Measurements from ENCODE around the gene NEURL4.
A peak's percentile ranks its signal among the peaks of the same experiment; 100 is the strongest.
"Not testable (repeated sequence)": the region's sequence is repeated elsewhere in the genome, so short reads cannot be mapped to it uniquely, and the experiment has no call there.

The NEURL4 gene

DNA sequence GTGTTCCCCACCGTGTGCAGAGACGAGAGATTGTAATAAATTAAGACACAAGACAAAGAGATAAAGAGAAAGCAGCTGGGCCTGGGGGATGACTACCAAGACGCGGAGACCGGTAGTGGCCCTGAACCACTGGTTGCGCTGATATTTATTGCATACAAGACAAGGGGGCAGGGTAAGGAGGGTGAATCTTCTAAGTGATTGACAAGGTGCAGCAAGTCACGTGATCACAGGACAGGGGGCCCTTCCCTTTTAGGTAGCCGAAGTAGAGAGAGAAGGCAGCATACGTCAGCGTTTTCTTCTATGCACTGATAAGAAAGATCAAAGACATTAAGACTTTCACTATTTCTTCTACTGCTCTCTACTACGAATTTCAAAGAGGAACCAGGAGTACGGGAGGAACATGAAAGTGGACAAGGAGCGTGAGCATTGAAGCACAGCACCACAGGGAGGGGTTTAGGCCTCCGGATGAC, 3.5 kb upstream of the NEURL4 start:
- H3K9me3 ChIP-seq (ENCODE audit: control insufficient read depth, insufficient read depth, low read length); H3K4me3 ChIP-seq (ENCODE audit: low read length); H3K27ac ChIP-seq (ENCODE audit: low read length): not testable (repeated sequence)

DNA sequence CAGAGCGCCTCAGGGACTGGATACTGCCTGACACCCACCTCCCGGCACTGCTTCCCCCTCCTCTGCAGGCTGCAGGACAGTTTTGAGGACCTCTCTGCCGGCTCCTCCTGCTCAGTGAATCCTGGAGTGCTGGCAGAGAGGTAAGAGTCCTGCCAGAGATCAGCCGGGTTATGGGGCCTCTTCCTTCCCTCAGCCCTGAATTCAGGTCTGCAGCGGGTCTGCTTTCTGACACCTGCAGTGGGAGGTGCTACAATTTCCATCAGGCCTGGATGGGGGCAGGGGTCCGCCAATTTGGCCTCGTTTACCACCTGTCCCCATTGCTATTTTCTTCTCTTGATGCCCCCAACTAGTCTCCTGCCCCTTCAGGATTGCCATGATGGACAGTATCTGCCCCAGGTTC, 3.0 kb upstream of the NEURL4 start:
- H3K36me3 ChIP-seq (ENCODE audit: control insufficient read depth, insufficient read depth, low read length): no peaks in the 10 kb centered on the region
- no peak overlapping the region for H3K4me3 ChIP-seq (ENCODE audit: low read length)
- H3K4me1 ChIP-seq (ENCODE audit: control insufficient read depth, insufficient read depth, low read length): peaks cover 4% of the 10 kb centered on the region
- H3K27me3 ChIP-seq (ENCODE audit: control insufficient read depth, insufficient read depth, low read length): no peaks in the 10 kb centered on the region
- WGBS (ENCODE audit: insufficient coverage, insufficient read length): no CpG with 5 or more reads among the region's 7 CpGs
- H3K27ac ChIP-seq (ENCODE audit: low read length): no peak overlapping the region
- no peaks in the 10 kb centered on the region for H3K9me3 ChIP-seq (ENCODE audit: control insufficient read depth, insufficient read depth, low read length)
- no peak for DNase-seq (ENCODE audit: low read depth, low spot score)

More for the DNA sequence above, 3.5 kb upstream of the NEURL4 start:
- H3K36me3 ChIP-seq (ENCODE audit: control insufficient read depth, insufficient read depth, low read length); DNase-seq (ENCODE audit: low read depth, low spot score); H3K4me1 ChIP-seq (ENCODE audit: control insufficient read depth, insufficient read depth, low read length); H3K27me3 ChIP-seq (ENCODE audit: control insufficient read depth, insufficient read depth, low read length): not testable (repeated sequence)
- no CpG with 5 or more reads among the region's 14 CpGs for WGBS (ENCODE audit: insufficient coverage, insufficient read length)

DNA sequence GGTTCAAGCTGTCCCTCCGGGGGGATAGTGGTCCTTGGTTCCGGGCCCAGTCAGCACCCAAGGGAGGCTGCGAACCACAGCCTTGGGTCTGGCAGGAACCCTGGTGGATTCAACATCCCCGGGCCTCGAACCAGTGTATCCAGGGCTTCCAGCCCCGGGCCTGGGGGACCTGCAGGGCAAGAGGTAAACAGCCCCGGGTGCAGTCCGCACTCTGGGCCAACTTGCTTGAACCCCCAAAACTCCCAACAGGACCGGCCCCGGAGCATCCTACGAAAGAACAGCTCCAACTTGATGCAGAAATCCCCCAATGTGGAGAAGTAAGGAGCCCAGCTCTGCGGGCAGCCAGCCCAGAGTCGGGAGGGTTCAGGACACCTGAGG, 1.5 kb upstream of the NEURL4 start:
- Histone ChIP-seq H3K9me3 (ENCODE audit: control insufficient read depth, insufficient read depth, low read length) (no peaks in the 10 kb centered on the region), H3K36me3 (ENCODE audit: control insufficient read depth, insufficient read depth, low read length) (peaks cover 3% of the 10 kb centered on the region; the same call in 1 of the 2 replicates), H3K27ac (ENCODE audit: low read length) (no peak overlapping the region), H3K27me3 (ENCODE audit: control insufficient read depth, insufficient read depth, low read length) (no peaks in the 10 kb centered on the region), H3K4me3 (ENCODE audit: low read length) (peak overlapping the region; percentile 72; the same call in 1 of the 2 replicates), H3K4me1 (ENCODE audit: control insufficient read depth, insufficient read depth, low read length) (peaks cover 2% of the 10 kb centered on the region; the same call in 1 of the 2 replicates)
- WGBS (ENCODE audit: insufficient coverage, insufficient read length): no CpG with 5 or more reads among the region's 13 CpGs
- DNase-seq (ENCODE audit: low read depth, low spot score): no peak

DNA sequence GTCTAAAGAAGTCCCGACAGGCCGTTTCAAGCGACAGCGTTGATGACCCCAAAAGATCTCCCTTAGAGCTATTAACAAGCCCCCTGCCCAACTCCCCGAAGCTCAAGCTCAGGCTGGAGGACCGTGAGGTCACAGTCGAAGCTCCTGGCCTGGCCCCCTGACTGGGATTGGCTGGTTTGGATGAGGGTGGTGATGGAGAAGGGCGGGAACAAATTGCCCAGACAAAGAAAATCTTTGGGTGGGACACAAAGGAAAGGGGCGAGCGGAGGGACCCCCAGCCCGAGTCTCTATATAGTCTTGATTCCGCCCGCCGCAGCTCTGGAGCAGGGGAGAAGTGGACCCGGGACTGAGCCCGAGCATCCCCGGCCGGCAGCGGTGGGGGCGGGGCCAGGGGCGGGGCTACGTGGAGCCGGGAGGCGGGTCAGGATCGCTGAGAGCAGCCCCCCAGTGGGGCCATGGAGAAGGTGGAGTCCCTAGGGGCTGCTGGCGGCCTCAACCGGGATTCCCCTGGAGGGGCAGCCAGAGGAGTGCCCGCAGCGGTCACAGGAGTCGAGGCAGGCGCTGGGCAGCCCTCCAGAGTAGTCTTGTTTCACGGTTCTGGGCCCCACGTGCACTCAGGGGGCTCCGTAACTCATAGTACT, 982 bp upstream of the NEURL4 start:
- H3K9me3 ChIP-seq (ENCODE audit: control insufficient read depth, insufficient read depth, low read length): no peaks in the 10 kb centered on the region
- H3K36me3 ChIP-seq (ENCODE audit: control insufficient read depth, insufficient read depth, low read length): peaks cover 3% of the 10 kb centered on the region; the same call in 1 of the 2 replicates
- H3K27me3 ChIP-seq (ENCODE audit: control insufficient read depth, insufficient read depth, low read length): no peaks in the 10 kb centered on the region
- peak overlapping the region; percentile 72; the same call in 1 of the 2 replicates for H3K4me3 ChIP-seq (ENCODE audit: low read length)
- no peak overlapping the region for H3K27ac ChIP-seq (ENCODE audit: low read length)
- peaks cover 2% of the 10 kb centered on the region; the same call in 1 of the 2 replicates for H3K4me1 ChIP-seq (ENCODE audit: control insufficient read depth, insufficient read depth, low read length)
- peak; percentile 72 for DNase-seq (ENCODE audit: low read depth, low spot score)
- no CpG with 5 or more reads among the region's 34 CpGs for whole genome bisulfite sequencing (ENCODE audit: insufficient coverage, insufficient read length)

DNA sequence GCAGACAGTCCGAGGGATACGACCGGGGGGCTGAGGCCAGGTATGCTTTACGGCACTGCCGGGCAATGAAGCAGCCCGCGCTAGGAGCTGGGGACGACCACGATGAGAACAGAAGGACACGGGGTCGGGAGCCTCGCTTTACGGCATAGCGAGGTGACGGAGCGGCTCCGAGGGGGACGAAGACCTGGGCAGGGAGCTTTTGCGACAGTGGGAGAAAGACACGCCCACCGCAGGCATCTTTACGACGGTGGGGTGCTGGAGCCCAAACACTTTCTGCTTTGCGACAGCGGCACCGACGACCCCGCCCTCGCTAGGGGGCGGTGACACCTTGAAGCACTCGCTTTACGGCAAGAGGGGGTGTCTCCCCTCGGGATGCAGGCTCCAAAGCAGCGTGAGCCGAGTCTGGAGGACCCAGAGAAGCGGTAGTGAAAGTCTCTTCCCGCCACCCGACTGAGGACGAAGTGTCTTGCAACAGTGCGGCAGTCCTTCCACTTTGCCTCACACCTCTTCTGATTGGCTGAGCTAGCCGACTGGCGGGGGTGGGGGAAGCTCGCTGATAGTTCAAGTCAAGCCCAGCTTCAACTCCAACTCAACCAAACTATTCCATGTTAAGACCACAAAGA, 350 bp upstream of the NEURL4 start:
- H3K36me3 ChIP-seq (ENCODE audit: control insufficient read depth, insufficient read depth, low read length): peaks cover 6% of the 10 kb centered on the region
- WGBS (ENCODE audit: insufficient coverage, insufficient read length): no CpG with 5 or more reads among the region's 43 CpGs
- peak; percentile 99 for DNase-seq (ENCODE audit: low read depth, low spot score)
- H3K27ac ChIP-seq (ENCODE audit: low read length): no peak overlapping the region
- H3K9me3 ChIP-seq (ENCODE audit: control insufficient read depth, insufficient read depth, low read length): no peaks in the 10 kb centered on the region
- H3K4me3 ChIP-seq (ENCODE audit: low read length): peak overlapping the region; percentile 72; the same call in 1 of the 2 replicates
- peaks cover 2% of the 10 kb centered on the region; the same call in 1 of the 2 replicates for H3K4me1 ChIP-seq (ENCODE audit: control insufficient read depth, insufficient read depth, low read length)
- no peaks in the 10 kb centered on the region for H3K27me3 ChIP-seq (ENCODE audit: control insufficient read depth, insufficient read depth, low read length)

DNA sequence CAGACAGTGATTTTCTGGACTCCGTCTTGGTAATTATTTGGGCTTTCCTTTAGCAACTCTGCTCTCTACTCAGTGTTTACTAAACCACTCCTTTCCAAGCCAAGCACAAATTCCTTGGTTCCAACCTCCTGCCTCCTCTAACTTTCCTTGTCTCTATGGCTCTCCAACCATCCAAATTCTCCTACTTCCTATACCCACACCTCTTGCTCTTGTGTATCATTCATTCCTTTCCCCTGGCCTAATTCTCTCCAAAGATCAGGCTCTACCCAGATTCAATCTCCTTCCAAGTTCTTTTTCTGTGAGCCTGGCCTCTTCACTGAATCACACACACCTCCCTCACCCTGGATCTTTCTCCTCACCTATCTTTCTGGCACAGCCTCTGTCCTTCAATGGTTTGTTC, 1.1 kb downstream of the NEURL4 start:
- Histone ChIP-seq H3K27ac (ENCODE audit: low read length) (no peak overlapping the region), H3K4me1 (ENCODE audit: control insufficient read depth, insufficient read depth, low read length) (peaks cover 2% of the 10 kb centered on the region; the same call in 1 of the 2 replicates), H3K9me3 (ENCODE audit: control insufficient read depth, insufficient read depth, low read length) (no peaks in the 10 kb centered on the region), H3K4me3 (ENCODE audit: low read length) (no peak overlapping the region), H3K36me3 (ENCODE audit: control insufficient read depth, insufficient read depth, low read length) (peaks cover 16% of the 10 kb centered on the region), H3K27me3 (ENCODE audit: control insufficient read depth, insufficient read depth, low read length) (no peaks in the 10 kb centered on the region)
- no peak for DNase-seq (ENCODE audit: low read depth, low spot score)
- no CpG with 5 or more reads among the region's 1 CpG for WGBS (ENCODE audit: insufficient coverage, insufficient read length)

DNA sequence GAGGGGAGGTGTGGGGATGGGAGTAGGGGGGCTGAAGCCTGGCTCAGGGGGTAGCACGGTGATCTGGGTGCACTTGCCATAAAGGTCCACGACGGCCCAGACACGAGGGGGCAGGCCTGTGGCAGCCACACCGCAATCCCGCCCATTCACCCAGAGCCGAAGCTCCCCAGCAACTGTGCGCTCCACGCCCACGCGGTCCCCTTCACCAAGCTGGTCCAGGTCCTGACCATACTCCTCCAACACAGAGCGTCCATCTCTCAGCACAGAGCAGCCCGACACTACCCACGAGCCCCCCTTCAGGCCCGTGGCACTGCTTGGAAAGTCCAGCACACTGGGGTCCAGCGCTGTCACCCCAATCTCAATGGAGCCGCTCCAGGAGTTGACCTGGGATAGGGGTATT, 1.6 kb downstream of the NEURL4 start:
- no peaks in the 10 kb centered on the region for H3K9me3 ChIP-seq (ENCODE audit: control insufficient read depth, insufficient read depth, low read length)
- H3K27me3 ChIP-seq (ENCODE audit: control insufficient read depth, insufficient read depth, low read length): no peaks in the 10 kb centered on the region
- no peak for DNase-seq (ENCODE audit: low read depth, low spot score)
- no peak overlapping the region for H3K4me3 ChIP-seq (ENCODE audit: low read length)
- peaks cover 21% of the 10 kb centered on the region for H3K36me3 ChIP-seq (ENCODE audit: control insufficient read depth, insufficient read depth, low read length)
- H3K4me1 ChIP-seq (ENCODE audit: control insufficient read depth, insufficient read depth, low read length): peaks cover 2% of the 10 kb centered on the region; the same call in 1 of the 2 replicates
- no CpG with 5 or more reads among the region's 17 CpGs for WGBS (ENCODE audit: insufficient coverage, insufficient read length)
- no peak overlapping the region for H3K27ac ChIP-seq (ENCODE audit: low read length)

DNA sequence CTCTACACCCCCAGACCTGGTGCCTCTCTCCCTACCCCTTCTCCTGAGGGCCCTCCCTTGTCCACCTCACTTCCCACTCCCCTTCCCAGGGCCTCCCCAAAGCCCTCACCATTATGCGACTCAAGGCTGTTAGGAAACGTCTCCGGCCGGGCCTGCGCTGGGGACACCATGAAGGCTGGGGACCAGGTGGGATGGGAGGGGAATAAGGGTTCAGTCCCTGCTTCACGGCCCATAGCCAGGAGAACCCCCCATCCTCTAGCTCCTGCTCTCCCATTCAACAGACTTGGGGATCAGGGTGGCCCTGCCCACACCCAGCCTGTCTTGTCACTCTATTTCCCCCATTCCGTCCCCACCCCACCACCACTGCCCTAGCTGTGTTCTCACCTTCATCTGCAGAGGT, 2.1 kb downstream of the NEURL4 start:
- Histone ChIP-seq H3K9me3 (ENCODE audit: control insufficient read depth, insufficient read depth, low read length) (no peaks in the 10 kb centered on the region), H3K27me3 (ENCODE audit: control insufficient read depth, insufficient read depth, low read length) (no peaks in the 10 kb centered on the region), H3K4me3 (ENCODE audit: low read length) (no peak overlapping the region), H3K27ac (ENCODE audit: low read length) (no peak overlapping the region), H3K36me3 (ENCODE audit: control insufficient read depth, insufficient read depth, low read length) (peaks cover 25% of the 10 kb centered on the region), H3K4me1 (ENCODE audit: control insufficient read depth, insufficient read depth, low read length) (peaks cover 2% of the 10 kb centered on the region; the same call in 1 of the 2 replicates)
- no CpG with 5 or more reads among the region's 7 CpGs for WGBS (ENCODE audit: insufficient coverage, insufficient read length)
- no peak for DNase-seq (ENCODE audit: low read depth, low spot score)

DNA sequence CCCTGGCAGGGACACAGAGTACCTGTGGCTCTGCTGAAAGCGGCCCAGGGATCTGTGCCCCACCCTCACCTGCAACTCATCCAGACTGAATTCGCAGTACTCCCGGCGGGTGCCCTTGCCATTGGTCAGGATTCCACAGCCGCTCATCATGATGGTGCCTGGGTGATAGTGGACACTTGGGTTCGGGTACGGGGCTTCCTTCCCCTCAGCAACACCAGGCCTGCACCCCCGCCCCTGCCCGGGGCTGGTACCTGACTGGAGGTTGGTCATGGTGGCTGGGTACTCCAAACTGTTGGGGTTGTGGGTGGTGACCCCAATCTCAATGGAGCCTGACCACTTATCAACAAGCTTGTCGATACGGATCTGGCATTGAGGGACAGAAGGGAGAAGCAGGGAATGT, 2.9 kb downstream of the NEURL4 start:
- Histone ChIP-seq H3K36me3 (ENCODE audit: control insufficient read depth, insufficient read depth, low read length) (peaks cover 33% of the 10 kb centered on the region), H3K27me3 (ENCODE audit: control insufficient read depth, insufficient read depth, low read length) (no peaks in the 10 kb centered on the region), H3K9me3 (ENCODE audit: control insufficient read depth, insufficient read depth, low read length) (no peaks in the 10 kb centered on the region), H3K4me1 (ENCODE audit: control insufficient read depth, insufficient read depth, low read length) (peaks cover 2% of the 10 kb centered on the region; the same call in 1 of the 2 replicates), H3K4me3 (ENCODE audit: low read length) (no peak overlapping the region), H3K27ac (ENCODE audit: low read length) (no peak overlapping the region)
- DNase-seq (ENCODE audit: low read depth, low spot score): no peak
- no CpG with 5 or more reads among the region's 11 CpGs for WGBS (ENCODE audit: insufficient coverage, insufficient read length)

DNA sequence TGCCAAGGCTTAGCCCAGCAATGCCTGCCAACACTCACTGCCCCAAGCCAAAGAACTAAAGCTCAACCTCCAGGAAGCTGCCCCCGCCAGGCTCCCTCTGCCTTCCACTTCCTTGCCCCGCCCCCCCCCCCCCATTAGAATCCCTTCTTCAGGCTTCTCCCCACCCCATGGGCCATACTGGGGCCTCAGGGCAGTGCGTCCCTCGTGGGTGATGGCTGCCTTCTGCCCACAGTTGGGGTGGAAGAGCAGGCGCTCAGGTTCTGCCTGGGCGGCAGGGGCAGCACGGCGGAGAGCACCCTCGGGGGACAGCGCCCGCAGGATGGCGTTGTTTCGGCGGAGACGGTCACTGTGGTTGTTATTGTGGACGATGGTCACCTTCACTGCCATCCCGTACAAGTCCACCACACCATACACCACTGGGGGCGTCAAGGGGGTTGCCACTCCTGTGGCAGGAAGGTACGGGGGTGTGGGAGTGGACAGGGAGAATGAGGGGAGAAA, 4.1 kb downstream of the NEURL4 start:
- Histone ChIP-seq H3K4me3 (ENCODE audit: low read length) (no peak overlapping the region), H3K27me3 (ENCODE audit: control insufficient read depth, insufficient read depth, low read length) (no peaks in the 10 kb centered on the region), H3K9me3 (ENCODE audit: control insufficient read depth, insufficient read depth, low read length) (no peaks in the 10 kb centered on the region), H3K4me1 (ENCODE audit: control insufficient read depth, insufficient read depth, low read length) (no peaks in the 10 kb centered on the region), H3K36me3 (ENCODE audit: control insufficient read depth, insufficient read depth, low read length) (peaks cover 42% of the 10 kb centered on the region), H3K27ac (ENCODE audit: low read length) (no peak overlapping the region)
- no CpG with 5 or more reads among the region's 19 CpGs for WGBS (ENCODE audit: insufficient coverage, insufficient read length)
- DNase-seq (ENCODE audit: low read depth, low spot score): no peak

Measured in iPS DF 6.9 (cell line).